ENCODE data around the gene RMDN2.

DNA sequence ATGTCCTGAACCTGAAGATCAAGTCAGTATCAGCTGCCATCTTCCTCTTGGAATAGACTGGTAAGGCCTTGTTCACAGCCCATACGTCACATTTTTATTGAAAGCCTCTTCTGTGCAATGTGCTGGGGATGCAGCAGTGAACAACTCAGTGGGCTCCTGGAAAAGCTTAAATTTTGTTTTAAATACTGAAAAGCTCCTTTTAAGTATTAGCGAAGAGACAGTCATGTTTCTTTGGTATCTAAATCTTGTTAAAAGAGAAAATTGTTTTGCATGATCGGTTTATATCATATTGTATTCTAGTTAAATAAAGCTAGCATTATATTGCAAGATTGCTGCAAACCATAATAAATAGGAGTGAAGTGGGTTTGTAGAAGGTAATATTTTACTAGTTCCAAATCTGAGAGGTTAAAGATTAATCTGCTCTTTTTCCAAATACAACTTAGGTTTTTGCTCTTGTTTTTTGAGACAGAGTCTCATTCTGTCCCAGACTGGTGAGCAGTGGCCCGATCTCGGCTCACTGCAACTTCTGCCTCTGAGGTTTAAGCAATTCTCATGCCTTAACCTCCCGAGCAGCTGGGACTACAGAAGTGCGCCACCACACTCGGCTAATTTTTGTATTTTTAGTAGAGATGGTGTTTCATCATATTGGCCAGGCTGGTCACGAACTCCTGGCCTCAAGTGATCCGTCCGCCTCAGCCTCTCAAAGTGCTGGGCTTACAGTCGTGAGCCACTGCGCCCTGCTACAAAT lies 1.6 kb upstream of the RMDN2 start:
- TF ChIP-seq, protein P1, sequence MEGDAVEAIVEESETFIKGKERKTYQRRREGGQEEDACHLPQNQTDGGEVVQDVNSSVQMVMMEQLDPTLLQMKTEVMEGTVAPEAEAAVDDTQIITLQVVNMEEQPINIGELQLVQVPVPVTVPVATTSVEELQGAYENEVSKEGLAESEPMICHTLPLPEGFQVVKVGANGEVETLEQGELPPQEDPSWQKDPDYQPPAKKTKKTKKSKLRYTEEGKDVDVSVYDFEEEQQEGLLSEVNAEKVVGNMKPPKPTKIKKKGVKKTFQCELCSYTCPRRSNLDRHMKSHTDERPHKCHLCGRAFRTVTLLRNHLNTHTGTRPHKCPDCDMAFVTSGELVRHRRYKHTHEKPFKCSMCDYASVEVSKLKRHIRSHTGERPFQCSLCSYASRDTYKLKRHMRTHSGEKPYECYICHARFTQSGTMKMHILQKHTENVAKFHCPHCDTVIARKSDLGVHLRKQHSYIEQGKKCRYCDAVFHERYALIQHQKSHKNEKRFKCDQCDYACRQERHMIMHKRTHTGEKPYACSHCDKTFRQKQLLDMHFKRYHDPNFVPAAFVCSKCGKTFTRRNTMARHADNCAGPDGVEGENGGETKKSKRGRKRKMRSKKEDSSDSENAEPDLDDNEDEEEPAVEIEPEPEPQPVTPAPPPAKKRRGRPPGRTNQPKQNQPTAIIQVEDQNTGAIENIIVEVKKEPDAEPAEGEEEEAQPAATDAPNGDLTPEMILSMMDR (IDR thresholded peaks at IDR 0.05; ENCODE audit: low read depth, low read length), result no peak
- no peak for TF ChIP-seq EZH2phosphoT487 (IDR thresholded peaks at IDR 0.05; ENCODE audit: low read depth)

All from OCI-LY3 (cell line).